GM15510 (cell line): ENCODE measurements around the gene CREB3L1.

Experiments
- POLR2A ChIP-seq: IDR thresholded peaks from 3 replicates; pipeline ENCODE4 v1.6.1; 2011; ENCODE audit warnings: borderline replicate concordance; ENCODE audit not compliant: insufficient read length; ENCODE audit errors: extremely low read depth

CREB3L1 gene

DNA sequence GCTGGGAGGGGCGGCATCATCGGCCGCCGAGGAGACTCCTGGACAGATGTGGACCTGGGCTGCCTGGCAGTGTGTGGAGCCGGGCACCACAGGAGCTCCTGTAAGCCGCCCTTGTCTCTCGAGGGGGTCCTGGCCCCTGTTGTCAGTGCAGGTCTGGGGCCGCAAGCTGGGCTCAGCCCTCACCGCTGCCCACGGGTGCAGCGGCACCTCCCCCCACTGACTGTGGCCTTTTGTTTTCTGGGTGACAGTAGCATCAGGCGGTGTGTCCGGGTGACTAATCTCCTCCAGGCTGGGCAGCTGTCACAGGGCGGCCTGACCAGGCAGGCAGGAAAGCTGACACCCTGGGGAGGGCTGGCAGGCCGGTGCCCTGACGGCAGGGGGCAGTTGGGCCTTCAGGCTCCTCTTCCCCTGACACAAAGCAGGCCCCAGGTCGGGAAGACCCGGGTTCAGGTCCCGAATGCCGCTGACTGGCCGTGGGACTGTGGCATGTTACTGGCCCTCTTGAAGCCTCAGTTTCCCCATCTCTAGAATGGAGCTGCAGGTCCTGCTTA lies 86.1 kb downstream of the CREB3L1 start:
- no peak for TF ChIP-seq POLR2A

DNA sequence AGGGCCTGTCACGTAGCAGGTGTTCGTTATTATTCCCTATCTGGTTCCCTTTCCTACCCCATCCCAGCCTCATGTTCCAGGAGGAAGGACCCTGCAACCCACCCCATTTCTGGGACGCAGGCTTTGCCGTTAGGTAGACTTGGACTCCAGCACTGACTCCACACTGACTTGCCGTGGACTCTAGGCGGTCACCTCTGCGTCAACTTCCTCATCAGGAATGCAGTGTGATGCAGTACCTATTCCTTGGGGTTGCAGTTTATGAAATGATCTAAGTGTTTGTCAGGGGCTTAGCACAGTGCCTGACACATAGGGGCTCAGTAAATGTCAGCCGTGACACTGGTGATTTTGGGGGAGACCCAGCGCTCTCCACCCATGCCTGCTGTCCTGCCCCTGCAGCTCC lies 86.6 kb downstream of the CREB3L1 start:
- TF ChIP-seq POLR2A = no peak

DNA sequence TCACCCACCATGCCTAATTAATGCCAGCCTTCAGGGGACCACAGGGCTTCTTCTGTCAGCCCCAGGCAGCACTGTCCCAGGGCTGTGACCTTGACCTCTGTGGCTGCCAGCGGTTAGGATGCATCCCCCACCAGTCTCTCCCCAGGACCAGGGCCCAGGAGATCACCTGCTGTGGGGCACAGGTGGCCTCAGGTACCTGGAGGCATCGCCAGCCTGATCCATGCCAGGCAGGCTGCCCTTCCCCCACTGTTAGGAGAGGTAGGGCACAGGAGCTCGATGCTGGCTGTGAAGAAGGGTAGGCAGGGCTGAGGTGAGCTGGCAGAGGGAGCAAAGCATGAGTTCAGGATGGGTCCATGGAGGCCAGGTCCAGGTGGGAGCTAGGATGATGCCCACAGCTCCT lies 87.3 kb downstream of the CREB3L1 start:
- TF ChIP-seq POLR2A = no peak

DNA sequence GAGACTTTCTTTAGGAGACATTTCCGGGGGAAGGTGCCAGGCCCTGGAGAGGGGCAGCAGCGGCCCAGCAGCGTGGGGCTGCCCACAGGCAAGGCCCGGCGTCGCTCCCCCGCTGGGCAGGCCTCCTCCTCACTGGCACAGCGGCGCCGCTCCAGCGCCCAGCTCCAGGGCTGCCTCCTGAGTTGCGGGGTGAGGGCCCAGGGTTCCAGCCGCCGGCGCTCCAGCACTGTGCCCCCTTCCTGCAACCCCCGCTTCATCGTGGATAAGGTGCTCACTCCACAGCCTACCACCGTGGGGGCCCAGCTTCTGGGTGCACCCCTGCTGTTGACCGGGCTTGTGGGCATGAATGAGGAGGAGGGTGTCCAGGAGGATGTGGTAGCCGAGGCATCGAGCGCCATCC lies 88.8 kb downstream of the CREB3L1 start:
- no peak for TF ChIP-seq POLR2A

DNA sequence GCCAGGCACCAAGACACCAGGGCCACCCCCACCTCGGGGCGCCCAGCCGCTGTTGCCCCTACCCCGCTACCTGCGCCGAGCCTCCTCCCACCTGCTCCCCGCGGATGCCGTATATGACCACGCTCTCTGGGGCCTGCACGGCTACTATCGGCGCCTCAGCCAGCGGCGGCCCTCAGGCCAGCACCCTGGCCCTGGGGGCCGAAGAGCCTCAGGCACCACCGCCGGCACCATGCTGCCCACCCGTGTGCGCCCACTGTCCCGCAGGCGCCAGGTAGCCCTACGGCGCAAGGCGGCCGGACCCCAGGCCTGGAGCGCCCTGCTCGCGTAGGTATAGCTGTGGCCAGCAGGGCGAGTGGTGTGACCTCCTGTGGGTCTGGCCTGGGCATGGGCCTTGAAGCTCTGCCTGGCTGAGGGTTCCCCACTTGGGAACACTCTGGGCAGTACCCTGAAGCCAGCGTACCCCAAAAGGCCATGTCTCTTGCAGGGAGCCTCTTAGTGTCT lies 89.2 kb downstream of the CREB3L1 start:
- no peak for TF ChIP-seq POLR2A

DNA sequence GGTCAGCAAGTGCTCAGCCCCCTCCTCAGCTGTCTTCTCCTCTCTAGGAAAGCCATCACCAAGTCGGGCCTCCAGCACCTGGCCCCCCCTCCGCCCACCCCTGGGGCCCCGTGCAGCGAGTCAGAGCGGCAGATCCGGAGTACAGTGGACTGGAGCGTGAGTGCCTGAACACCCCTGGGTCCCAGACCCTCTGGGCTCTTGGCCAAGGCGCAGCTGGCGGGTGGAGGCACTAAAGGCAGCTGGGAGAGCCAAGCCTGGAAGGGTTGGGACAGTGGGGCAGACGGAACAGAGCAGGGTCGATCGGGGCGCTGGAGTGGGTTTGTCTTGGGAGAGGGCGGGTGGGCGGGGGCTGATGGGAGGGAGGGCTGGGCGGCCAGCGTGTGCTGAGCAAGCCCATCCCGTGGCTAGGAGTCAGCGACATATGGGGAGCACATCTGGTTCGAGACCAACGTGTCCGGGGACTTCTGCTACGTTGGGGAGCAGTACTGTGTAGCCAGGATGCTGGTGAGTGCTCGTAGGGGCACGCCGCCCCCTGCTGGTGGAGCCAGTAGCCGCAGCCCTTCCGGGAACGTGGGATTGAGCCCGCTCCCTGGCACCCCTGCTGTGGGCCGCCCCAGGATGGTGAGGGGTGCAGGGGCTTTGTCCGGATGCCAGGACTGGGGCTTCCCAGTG lies 89.9 kb downstream of the CREB3L1 start:
- no peak for TF ChIP-seq POLR2A

DNA sequence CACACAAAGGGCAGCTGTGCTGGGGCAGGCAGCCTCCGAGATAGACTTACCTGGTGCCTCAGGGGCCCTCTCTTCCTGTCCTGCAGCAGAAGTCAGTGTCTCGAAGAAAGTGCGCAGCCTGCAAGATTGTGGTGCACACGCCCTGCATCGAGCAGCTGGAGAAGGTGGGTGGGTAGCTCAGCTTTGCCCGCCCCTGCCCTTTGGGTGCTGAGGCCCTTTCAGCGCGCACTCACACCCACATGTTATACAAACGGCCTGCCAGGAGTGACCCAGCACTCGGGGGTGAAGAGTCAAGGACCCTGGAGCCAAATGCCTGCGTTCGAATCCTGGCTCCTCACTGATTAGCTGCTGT lies 90.4 kb downstream of the CREB3L1 start:
- no peak for TF ChIP-seq POLR2A

DNA sequence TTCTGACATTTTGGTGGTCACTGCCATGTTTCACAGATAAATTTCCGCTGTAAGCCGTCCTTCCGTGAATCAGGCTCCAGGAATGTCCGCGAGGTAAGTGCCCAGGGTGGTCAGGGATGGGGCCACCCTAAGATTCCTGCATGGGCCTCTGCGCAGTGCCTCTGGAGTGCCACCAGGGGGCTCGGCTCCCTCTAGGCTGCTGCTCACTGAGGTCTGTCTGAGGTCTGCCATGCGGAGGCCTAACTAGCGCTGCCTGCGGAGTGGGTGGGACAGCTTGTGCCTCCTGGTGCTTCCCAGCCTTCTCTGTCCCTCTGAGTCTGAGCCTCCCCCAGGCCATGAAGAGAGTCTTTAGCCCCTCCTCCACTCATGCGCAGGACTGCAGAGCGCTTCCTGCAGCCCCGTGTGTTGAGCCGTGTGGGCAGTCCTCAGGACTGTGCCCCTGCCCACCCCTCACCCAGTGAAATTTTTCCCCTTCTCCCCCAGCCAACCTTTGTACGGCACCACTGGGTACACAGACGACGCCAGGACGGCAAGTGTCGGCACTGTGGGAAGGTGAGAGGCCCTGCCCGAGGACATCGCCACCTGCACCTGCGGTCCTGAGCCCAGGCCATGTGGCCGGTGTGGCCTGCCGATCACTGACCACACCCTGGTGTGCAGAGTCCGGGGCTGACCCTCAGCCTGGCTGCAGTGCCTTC lies 92.1 kb downstream of the CREB3L1 start:
- no peak for TF ChIP-seq POLR2A

DNA sequence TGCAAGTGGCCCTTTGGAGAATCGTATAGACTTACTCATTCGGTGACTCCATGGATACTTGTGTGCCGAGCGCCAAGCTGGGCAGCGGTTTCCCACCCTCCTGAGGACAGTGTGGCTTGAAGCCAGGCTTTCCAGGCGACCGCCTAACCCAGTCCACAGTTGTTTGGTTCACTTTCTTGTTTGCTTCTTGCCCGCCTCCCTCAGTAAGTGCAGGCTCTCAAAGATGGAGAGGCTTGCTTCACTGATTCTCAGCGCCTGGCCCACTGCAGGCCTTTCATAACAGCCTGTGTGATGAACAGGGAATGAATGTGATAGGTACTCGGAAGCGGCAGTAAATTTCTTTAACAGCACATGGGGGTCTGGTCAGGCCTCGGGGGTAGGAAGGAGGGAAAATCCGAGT lies 92.8 kb downstream of the CREB3L1 start:
- TF ChIP-seq POLR2A = no peak
